GM12873 (cell line): ENCODE measurements around the gene KIRREL3.

Source experiments
- TF ChIP-seq, protein P1 (sequence below): IDR thresholded peaks from 2 replicates; pipeline ENCODE4 v1.5.1; 2012; ENCODE audit warnings: low read depth, mild to moderate bottlenecking, moderate library complexity, low read length, control low read depth; ENCODE audit not compliant: insufficient read depth; ENCODE audit errors: missing control alignments

Gene KIRREL3

DNA sequence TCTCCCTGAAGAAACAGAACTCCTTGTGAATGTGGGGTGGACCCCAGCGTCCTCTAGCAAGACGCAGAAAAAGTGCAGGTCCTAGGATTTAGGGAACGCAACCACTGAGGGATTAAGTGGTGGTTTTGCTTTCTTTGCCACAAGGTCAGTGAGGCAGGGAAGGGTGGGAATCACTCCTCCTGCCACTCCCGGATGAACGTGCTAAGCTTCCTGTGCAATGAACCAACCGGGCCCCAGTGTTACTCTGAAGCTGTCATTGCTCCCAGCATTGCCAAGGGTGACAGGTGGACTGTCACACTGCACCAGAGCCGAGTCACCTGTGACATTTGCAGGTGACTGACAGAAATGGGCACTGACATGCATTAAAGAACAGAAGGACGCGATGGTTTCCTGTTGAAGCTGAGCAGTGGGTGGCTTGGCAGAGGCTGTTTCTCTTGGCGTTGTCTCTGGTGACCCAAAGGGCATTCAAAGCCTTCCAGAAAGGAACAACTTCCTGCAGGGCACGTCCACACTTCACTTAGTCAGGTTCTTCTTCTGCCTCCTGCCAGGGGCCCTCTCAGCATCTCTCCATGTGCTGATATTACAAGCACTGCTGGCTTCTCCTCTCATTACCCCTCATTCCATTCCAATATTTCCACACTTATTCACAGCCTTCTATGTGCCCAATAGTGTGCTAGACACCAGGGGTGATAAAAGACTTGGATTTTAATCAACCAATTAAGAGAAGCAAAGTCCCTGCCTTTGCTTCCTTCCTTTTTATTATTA, 9.7 kb downstream of the KIRREL3 start:
- TF ChIP-seq, protein P1, sequence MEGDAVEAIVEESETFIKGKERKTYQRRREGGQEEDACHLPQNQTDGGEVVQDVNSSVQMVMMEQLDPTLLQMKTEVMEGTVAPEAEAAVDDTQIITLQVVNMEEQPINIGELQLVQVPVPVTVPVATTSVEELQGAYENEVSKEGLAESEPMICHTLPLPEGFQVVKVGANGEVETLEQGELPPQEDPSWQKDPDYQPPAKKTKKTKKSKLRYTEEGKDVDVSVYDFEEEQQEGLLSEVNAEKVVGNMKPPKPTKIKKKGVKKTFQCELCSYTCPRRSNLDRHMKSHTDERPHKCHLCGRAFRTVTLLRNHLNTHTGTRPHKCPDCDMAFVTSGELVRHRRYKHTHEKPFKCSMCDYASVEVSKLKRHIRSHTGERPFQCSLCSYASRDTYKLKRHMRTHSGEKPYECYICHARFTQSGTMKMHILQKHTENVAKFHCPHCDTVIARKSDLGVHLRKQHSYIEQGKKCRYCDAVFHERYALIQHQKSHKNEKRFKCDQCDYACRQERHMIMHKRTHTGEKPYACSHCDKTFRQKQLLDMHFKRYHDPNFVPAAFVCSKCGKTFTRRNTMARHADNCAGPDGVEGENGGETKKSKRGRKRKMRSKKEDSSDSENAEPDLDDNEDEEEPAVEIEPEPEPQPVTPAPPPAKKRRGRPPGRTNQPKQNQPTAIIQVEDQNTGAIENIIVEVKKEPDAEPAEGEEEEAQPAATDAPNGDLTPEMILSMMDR, result no peak

DNA sequence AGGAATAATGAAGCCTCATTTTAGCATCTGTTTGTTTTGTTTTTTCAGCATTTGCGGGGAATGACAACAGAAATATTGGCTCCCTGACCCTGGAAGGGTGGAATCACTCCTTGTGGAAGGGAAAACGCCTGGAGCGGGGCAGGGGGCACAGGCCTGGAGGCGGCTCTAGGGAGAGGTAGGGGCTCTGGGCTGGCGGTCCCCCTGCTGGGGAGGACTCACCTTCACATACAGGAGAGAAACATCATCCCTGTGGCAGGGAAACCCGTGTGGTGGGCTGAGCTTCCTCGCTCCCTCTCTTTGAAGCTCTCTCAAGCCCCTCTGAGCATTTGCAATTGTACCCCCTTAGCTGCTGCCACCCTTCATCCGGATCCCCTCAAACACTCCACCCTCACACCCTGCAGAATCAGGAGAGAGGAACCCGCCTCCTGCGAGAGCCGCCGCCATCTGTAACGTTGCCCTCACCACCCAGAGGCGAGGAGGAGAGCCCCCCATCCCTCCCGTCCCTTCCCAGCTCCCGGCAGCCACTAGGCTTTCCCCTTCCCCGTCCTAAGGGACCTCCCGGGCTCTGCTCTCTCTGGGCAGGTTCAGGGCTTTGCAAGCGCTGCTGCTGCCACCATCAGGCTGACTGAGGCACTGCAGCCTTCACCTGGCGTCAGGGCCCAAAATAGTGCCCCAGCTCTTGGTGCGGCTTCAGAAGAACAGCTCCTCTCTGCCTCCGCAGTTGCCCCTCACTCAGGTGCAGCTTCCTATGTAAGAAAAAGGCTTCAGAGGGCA, 10.4 kb downstream of the KIRREL3 start:
- TF ChIP-seq, protein P1, result peak; percentile 97

- TF ChIP-seq, protein P1, result no peak
Measured at GRCh38 chr11:126988655-126989054, 11.9 kb downstream of the KIRREL3 start.

- TF ChIP-seq, protein P1, result no peak
Measured at GRCh38 chr11:126981635-126982034, 18.9 kb downstream of the KIRREL3 start.

- TF ChIP-seq, protein P1, result no peak
Measured at GRCh38 chr11:126978911-126979310, 21.7 kb downstream of the KIRREL3 start.

GRCh38 chr11:126978165-126978564, 22.4 kb downstream of the KIRREL3 start:
- TF ChIP-seq, protein P1, result no peak

GRCh38 chr11:126973051-126973450, 27.5 kb downstream of the KIRREL3 start:
- TF ChIP-seq, protein P1, result no peak
